Stimulated activated CD8-positive, alpha-beta memory T cell treated with anti-CD3 and anti-CD28 coated beads, Interleukin-15, amount 100 ng/mL, for 4 hours (primary cell): ENCODE results near the gene ETHE1.
"Not testable (repeated sequence)": the region's sequence is repeated elsewhere in the genome, so short reads cannot be mapped to it uniquely, and the experiment has no call there.

Source experiments
- DNase-seq, 2 donors: peaks; one replicate each; pipeline ENCODE4 v3.0.0-alpha.2; 2020; ENCODE audit warnings: low read depth in 2 of 2

ETHE1 gene

DNA sequence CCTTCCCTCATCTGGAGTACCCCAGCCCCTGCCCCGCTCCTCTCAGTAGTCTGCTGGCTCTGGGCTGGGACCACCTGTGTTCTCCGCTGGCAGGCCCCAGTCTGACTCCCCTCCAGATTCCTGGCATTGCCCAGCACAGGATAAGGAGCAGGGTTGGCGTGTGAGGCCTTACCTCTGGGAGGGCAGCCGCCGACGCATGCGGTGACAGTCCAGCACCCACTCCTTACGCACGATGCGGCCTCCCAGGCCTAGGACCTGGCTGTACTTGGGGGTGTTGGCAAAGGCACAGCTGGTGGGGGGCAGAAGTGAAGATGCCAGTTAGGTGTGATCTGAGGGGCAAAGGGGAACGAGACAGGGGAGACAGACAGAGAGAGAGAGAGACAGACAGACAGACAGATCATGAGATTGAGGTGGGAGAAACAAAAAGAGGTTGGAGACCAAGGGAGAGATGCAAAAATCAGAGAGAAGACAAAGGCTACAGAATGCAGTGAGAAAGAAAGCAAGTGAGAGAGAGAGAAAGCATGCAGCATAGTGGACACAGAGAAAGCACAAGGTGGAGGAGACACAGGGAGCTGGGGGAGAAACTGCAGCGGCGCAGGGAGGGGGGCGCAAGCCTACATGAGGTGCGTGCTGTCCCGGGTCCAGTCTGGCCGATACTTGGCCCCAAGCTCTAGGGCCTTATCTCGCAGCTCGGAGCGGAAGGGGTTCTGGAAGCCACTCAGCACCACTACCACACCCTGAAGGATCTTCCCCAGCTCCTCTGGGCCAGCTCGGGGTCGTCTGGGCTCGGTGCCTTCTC, 24.6 kb upstream of the ETHE1 start:
- no peak for DNase-seq

DNA sequence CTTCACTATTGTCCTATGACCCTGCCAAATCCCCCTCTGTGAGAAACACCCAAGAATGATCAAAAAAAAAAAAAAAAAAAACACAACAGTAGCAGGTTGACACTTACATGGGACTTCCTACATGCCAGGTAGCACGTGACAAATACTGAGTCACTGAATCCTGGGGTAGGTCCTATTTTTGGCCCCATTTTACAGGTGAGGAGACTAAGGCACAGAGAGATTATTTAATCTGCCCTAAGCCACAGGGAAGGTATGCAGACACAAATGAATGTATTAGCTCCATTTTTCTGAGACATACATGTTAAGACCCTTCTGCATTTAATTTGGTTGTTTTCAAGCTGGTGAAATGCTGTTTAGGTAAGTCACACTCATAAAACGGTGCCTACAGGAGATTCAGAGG, 21.7 kb upstream of the ETHE1 start:
- no peak for DNase-seq

- DNase-seq, result not testable (repeated sequence)
Measured at GRCh38 chr19:43547926-43548325, 20.9 kb upstream of the ETHE1 start.

DNA sequence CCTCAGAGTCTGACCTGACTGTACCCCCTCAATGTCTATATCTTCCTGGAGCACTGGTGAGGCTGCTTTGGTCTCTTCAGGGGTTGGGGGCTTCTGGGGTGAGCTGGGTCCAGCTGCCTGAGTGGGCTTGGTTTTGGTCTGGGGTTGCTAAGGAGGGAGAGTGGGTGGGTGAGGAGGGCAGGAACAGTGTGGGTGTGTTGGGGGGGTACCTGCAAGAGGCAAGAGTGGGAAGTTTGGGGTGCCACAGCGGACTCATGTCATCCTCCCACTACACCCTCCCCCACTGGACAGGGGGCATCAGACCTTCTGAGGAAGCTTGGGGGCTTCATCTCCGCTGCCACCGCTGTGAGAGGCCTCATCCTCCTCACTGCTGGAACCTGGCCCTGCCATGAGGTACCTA, 19.6 kb upstream of the ETHE1 start:
- DNase-seq, result no peak

- no peak for DNase-seq
Measured at GRCh38 chr19:43545981-43546380, 19.0 kb upstream of the ETHE1 start.

DNA sequence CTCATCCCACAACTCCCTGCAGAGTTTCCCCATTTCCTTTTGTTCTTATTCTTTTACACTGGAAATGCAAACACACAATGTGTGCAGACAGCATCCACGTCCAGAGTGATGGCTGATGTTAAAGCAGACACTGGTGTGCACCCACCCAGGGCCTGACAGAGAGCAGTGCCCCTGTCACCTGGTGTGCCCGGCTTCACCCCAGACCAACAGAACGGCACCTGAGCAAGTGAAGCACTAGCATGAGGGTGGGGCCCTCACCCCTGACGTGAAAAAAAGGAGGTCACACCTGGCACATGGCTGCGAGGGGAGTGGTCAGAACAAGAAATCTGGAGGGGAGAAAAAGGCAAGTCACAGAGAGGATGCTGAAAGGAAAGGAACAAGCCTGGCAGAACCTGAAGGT, 18.3 kb upstream of the ETHE1 start:
- DNase-seq, result no peak

DNA sequence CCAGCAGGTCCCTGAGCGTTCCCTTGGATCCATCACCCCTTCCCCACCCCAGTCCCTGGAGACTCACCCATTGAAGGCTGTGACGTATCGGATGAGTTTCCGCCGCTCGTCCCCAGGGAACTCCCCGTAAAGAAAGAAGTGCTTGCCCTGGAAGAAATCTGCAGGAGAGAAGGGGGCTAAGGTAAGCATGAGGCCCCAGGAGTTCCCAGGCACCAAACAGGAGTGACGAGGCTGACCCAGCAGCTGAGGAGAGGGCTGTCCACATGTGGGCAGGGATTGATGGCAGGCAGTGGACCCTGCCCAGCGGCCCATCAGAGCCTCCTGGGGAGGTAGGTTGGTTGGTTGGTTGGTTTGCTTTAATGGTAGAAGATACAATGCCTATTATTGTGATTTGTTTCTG, 17.1 kb upstream of the ETHE1 start:
- DNase-seq, result no peak

- DNase-seq, result no peak
Measured at GRCh38 chr19:43541920-43542650, 15.1 kb upstream of the ETHE1 start.

GRCh38 chr19:43540381-43540780, 13.4 kb upstream of the ETHE1 start:
- no peak for DNase-seq

GRCh38 chr19:43538922-43539321, 11.9 kb upstream of the ETHE1 start:
- DNase-seq, result no peak

GRCh38 chr19:43534816-43535761, 8.1 kb upstream of the ETHE1 start:
- no peak for DNase-seq

DNA sequence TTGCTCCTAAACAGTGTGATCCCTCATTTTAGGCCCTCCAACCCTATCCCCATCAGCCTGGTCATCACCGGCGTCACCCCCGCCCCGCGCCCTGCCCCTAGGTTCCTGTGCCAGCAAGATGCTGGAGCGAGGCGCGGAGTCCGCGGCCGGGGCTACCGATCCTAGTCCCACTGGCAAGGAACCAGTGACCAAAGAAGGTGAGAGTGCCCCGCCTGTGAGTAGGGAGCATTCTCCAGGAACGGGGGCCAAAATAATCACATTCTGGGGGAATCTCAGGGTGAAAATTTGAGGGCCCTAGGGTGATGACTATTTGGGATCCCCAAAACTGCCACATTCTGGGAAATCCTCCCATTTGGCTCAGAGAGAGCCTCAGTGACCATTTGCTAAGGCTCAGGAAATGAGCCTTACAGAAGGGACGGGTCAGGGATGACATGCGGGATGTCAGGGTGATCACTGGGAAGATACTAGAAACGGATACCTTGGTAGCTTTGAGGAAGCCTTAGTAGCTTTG, 7.4 kb upstream of the ETHE1 start:
- no peak for DNase-seq

DNA sequence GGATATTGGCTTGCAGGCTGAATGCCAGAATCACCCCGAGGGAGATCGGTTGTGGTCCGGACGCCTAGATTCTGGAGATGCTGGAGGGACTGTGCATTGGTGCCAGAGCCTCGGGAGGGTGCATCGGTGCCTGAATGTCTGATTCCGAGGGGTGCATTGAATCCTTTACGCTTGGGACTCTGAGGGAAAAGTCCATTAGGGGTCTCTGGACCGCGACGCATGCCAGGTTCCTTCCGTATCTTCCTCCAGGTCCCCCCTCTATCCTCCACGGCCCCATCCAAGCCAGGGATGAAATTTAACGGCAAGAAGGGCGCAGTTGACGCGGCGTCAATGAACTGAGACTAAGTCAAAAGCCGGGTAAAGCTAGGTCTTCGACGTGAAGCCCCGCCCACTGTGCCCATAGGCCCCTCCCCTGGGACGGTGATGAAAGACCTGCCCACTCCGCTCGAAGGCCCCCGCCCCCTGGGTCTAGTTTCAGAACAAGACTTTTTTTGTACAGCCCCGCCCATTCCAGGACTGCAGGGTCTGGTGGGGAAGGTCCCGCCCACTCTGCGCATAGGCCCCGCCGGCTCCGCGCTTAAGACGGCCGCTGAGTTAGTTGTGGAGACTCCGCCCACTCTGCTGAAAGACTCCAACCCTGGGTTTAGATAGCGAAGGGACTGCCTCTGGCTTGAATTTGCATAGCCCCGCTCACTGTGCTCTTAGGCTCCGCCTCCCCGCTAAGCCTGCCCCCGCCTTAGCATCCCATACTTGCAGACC, 6.7 kb upstream of the ETHE1 start:
- peak; percentile 80 to 90 for DNase-seq

DNA sequence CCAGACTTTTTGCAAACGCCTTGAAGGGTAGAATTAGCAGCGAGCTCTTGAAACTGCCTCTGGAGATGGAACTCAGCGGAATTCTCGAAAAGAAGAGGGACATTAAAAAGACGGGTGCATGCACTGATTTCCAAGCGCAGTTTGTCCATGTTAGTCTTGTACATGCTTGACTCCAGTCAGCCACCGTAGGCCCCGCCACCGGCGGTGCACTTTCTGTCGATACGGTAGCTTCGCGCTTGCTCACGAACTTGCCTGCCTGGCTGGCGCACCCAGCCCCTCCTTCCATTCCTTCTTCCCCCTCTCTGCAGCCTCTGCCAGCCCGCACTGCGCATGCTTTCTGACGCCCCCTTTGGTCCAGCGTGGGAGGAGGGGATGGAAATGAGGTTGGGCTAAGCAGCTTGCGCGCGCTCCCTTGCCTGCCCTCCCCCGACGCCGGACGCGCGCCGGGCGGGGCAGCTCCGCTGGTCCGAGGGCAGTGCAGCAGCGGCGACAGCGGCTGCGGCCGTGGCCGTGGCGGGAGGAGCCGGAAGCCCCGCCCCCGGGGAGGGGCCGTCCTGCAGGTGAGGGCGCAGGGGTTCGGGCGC, 6.1 kb upstream of the ETHE1 start, which contains the start of gene ZNF575:
Gene ZNF575, plus strand, starts transcription at position 227 of the 584 bp plus-strand sequence. CDS start 1,235 bp downstream, outside the sequence.
- peak; percentile 75 to 82 for DNase-seq

DNA sequence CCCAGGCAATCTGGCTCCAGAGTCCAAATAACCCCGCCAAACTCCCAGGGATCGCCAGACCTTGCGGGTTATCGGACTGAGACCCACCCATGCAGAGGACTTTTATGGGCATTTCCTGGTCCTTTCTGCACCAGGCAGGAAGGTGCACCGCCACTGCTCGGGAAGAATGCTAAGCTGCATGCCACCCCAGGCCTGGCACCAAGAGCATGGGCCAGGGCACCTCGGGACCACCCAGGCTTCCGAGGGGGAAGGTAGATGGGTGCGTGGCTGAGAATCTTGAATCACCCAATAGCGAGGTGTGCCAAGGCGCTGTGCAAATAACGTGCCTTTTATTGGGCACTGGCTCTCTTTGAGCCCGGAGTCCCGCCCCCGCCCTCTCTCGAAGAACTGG, 5.6 kb upstream of the ETHE1 start:
- no peak for DNase-seq

- no peak for DNase-seq
Measured at GRCh38 chr19:43527860-43528622, 1.0 kb upstream of the ETHE1 start.

DNA sequence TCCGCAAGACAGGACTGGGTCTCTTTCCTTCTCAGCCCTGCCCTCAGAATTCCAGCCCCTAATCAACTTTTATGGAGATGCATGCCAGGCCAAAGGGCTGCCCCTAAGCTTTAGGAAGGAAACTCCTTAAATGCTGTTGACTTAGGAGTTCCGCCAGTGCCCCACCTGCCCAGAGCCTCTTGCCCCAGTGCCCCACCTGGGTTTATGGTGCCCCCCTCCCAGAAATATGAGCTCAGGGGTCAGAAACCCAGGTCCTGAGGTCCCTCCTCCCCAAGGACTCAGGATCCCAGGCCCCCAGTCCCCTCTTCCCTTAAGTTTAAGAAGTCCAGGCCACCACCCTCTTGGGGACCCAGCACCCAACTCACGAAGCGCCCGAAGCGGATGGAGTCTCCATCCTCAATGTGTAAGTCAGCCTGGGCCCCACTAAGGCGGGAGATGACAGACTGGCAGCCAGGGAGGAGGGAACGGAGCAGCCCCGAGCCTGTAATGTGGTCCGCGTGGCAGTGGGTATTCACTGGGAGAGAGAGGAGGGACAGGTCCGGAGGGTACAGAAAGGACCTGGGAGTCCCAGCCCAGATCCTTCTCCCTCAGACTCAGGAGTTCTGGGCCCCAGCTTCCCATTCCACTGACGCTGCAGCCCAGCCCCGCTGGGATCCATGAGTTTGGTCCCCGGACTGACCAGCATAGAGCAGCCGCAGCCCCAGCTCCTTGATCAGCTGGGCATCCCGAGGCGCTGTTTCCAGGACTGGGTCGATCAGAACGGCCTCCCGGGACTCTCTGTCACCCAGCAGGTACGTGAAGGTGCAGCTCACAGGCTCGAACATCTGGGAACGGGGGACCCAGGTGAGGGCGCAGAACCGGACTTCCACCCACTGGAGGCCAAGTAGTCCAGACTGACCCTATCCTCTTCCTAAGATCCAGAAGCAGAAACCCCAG, 897 bp downstream of the ETHE1 start:
- DNase-seq, result no peak

- DNase-seq, result no peak
Measured at GRCh38 chr19:43524922-43525835, 1.8 kb downstream of the ETHE1 start.
